GM12891 (cell line): ENCODE measurements around the gene DPH1.
A peak's percentile ranks its signal among the peaks of the same experiment; 100 is the strongest.

Experiments used
- DNase-seq: peaks from one replicate; pipeline ENCODE4 v3.0.0; 2011; ENCODE audit warnings: low spot score; ENCODE audit not compliant: insufficient read length
- FAIRE-seq: peaks from 2 replicates; lab custom pipeline; 2011; peaks lifted over from hg19 to GRCh38; lab: Jason Lieb, UNC
- PAX5 ChIP-seq: IDR thresholded peaks from 2 replicates; pipeline ENCODE4 v1.6.1; 2011; ENCODE audit warnings: low read length, moderate library complexity, mild to moderate bottlenecking; ENCODE audit not compliant: insufficient read depth, severe bottlenecking
- POLR2A ChIP-seq: IDR thresholded peaks from 2 replicates; pipeline ENCODE4 v1.6.1; 2011; ENCODE audit warnings: low read depth, low read length, control low read depth
- POLR2AphosphoS5 ChIP-seq: IDR thresholded peaks from 2 replicates; pipeline ENCODE4 v1.6.1; 2011; ENCODE audit warnings: low read depth, low read length, control low read depth
- POU2F2 ChIP-seq: IDR thresholded peaks from 2 replicates; pipeline ENCODE4 v1.6.1; 2011; ENCODE audit warnings: low read depth, mild to moderate bottlenecking, control low read depth, low read length, moderate library complexity
- SPI1 ChIP-seq: IDR thresholded peaks from 2 replicates; pipeline ENCODE4 v1.6.1; 2011; ENCODE audit warnings: low read depth, low read length, control low read depth
- TAF1 ChIP-seq: IDR thresholded peaks from 2 replicates; pipeline ENCODE4 v1.6.1; 2011; ENCODE audit warnings: low read depth, low read length, control low read depth

The DPH1 gene

DNA sequence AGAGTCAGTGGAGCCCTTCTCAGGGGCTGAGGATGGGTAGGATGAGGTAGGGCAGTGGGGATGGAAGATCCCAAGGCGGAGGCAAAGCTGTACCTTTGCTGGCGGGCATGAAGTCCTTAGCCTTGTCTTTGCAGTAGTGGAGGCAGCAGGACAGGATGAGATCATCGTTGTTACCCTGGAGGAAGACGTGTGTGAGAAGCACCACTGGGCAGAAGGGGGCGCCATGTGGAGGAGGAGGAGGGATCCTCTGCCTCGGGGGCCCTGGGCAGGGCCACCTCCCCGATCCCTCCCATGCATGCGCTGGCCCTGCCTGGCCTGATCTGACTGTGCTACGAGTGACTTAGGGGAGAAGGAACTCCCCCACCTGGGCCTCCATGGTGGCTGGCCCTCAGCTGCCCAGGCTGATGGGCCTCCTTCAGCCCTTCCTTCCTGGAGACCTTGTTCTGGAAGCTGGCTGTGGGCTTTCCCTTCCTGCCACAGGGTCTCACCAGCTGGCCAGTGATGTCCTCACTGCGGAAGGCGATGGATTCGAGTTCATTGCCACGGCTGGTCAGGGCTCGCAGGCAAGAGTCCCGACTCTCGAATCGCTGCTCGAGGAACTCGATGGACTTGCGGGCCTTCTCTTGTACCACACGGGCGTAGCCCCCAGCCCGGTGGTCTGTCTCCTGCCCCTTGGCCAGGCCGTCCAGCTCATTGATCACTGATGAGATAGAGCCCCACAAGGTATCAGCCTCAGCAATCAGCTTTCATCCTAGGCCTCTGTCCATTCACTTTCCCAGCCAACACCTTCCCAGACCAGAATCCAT is 35.2 kb downstream of the DPH1 start:
- peak; percentile 59 for DNase-seq
- TF ChIP-seq POLR2AphosphoS5 (peak; percentile 86; the same call in 1 of the 2 replicates), TAF1 (no peak), SPI1 (no peak), POU2F2 (peak; percentile 88), PAX5 (no peak), POLR2A (peak; percentile 84)
- FAIRE-seq: peak; percentile 97

DNA sequence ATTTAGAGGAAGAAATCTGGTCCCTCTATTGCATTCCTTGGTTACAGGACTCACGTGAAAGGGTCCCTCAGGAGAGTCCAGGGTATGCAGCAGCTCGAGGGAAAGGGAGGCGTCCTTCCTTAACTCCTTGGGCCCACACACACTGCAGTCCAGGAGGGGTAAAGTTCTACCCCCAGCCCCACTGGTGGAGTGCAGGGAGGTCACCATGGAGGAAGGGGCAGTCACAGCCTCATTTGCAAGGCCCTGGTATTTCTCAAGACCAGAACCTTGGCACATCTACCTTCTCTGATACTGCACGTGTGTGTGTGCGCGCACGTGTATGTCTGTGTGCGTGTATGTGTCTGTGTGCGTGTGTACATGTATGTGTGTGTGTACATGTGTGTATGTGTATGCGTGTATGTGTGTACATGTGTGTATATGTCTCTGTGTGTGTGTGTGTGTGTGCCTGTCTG is 36.0 kb downstream of the DPH1 start:
- peak; percentile 87 for FAIRE-seq

DNA sequence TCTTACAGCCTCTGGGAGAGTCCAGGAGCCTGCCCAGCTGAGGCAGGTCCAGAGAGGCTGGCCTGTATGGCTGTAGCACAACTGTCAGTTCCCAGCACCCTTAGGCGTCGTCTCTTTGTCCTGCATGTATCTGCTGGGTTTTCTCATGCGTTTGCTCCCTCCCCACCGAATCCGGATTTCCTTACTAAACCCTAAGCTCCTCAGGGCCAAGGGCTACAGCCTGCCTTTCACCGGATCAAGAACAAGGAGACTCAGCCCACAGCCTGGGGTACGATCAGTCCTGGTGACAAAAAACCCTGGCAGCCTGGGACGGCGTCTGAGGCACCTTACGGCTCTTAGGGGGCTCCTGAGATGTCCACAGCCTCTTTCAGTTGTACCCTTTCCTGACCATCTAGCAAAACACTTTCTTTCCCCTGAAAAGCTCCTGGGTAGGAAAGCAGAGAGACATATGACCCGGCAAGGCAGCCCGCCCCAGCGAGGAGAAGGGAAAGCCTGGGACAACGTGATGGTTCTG is 37.2 kb downstream of the DPH1 start:
- FAIRE-seq: no peak
- DNase-seq: no peak
- TF ChIP-seq PAX5 (no peak), POU2F2 (0 out of 2 replicates have a peak, but pooled peaks have one; percentile 23), TAF1 (no peak)

More for the DNA sequence above, 36.0 kb downstream of the DPH1 start:
- TF ChIP-seq POLR2A (peak; percentile 59), POU2F2 (no peak; the same call in 1 of the 2 replicates)
- DNase-seq: no peak

DNA sequence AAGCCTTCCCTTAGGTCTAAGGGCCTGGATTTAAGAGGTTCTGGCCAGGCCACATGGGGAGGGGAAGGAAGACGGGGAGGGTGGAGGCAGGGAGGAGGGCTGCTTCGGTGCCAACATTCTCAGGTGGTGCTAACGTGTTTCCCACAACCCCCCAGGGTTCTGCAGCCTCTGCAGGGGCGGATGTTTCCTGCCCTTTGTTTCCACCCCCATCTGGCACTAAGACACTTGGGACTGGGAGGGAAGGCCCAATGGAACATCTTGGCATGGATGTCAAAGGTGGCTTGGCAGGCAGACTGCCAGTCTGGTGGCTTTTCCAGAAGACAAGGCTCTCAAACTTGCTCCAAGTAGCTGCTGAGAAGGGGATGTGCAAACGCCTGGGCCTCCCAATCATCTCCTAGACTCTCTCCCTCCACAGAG is 37.7 kb downstream of the DPH1 start:
- no peak for TF ChIP-seq POU2F2
- TF ChIP-seq PAX5: no peak
- TF ChIP-seq POLR2AphosphoS5: no peak
- no peak for TF ChIP-seq SPI1
- TF ChIP-seq POLR2A: no peak; the same call in 1 of the 2 replicates
- TF ChIP-seq TAF1: no peak
- no peak for DNase-seq
- no peak for FAIRE-seq

DNA sequence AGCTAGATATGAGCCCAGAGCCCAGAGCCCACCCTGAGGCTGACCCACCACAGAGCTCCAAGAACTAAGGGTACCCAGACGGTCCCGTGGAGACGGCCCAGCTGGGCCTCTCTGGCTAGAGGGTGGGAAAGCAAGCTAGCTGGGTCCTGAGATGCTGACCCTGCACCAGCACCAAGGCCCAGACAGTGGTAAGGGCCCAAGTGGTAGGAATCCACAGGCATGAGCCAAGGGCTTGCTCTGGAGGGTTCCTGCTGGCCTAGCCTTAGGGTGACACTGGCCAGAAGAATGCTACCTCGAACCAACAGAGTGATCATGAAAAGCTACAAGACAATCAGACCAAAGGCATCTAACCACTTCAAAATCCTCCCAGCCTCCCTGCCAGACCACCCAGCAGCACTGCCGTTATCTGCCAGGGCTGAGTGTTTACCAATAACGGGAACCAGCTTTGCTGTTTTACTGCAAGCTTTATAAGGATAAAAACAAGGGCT is 38.1 kb downstream of the DPH1 start:
- TF ChIP-seq SPI1 (no peak), POLR2A (no peak), POU2F2 (no peak), PAX5 (no peak)
- FAIRE-seq: peak; percentile 45
- DNase-seq: no peak

DNA sequence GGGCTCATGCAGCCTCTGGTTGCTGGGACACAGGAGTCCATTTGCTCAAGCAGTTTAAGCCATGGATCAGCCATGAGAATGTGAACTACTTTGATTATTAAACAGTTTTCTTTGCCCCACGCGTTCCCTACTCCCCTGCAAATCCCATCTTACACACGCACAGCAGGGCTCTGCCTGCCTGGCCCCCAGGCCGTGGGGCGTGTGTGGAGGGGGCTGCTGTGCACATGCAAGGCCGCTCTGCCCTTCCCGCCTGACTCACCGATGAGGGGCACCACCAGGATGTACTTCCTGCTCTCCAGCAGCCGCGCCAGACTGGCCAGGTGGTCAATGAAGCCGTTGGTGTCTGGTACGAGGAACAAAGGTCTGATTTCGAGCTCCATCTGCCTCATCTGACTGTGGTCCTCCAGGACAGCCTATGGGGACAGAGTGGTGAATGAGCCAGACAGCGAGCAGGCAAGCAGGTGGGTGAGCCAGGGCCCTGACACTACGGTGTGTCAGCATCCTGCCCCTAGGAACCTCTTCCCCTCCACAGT is 38.6 kb downstream of the DPH1 start:
- FAIRE-seq (peak; percentile 94), DNase-seq (no peak)
- TF ChIP-seq SPI1: no peak
- TF ChIP-seq PAX5: no peak
- TF ChIP-seq POU2F2: no peak
- 0 out of 2 replicates have a peak, but pooled peaks have one; percentile 35 for TF ChIP-seq POLR2A
- TF ChIP-seq POLR2AphosphoS5: no peak; the same call in 1 of the 2 replicates
- TF ChIP-seq TAF1: no peak

DNA sequence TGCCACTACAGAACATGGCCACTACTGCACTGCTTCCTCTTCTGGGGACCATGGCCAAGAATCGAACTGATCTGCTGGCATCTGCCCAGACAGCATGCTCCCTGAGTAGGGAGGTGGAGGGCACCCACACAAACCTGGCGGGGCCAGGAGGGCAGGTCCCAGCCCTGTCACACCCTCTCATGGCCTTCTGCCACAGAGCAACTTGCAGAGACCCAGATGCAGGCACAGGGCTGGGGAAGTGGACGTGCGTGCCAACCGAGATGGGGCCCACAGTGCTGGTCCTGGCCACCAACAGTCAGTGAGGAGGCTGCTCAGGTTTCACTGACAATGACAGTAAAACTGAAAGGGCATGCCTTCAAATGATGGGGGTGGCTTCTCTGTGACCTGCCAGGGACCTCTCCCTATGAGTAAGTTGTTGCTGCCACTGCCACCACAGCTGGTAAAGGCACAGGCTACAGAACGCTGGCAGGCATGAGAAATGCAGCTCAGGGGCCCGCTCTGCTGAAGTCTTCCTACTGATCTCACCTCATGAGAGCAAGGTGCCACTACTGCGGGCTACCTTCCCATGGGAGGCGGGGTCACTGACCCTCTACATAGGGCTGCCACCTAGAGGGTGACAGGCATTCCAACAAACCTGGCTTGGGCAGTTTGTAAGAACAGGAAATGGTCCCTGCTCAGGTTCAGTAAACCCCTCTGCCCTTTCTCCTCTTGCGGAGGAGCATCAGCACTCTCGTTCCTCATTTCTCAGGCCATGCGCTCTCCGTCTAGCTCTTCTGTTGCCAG is 40.5 kb downstream of the DPH1 start:
- TF ChIP-seq POLR2AphosphoS5: peak; percentile 66
- peak; percentile 63 for TF ChIP-seq PAX5
- TF ChIP-seq POU2F2: peak; percentile 92
- TF ChIP-seq TAF1: 0 out of 2 replicates have a peak, but pooled peaks have one; percentile 26
- TF ChIP-seq POLR2A: peak; percentile 52
- TF ChIP-seq SPI1: peak; percentile 75
- peak; percentile 63 for DNase-seq
- FAIRE-seq: peak; percentile 97

DNA sequence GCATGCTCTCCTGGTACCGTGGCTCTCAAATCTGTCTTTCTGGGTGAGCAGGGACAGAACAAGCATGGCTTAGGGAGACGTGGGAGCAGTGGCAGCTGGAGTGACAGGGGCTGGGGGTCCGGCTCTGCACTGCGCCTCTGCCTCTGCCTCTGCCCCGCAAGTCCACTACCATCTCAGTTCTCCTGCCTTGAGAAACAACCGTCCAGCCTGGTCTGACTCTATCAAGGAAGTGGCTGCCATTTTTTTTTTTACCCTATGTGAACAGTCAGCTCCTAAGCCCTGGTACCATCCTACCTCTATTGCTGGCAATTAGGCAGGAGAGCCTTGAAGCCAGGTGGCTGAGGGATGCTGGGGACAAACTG is 41.1 kb downstream of the DPH1 start:
- TF ChIP-seq SPI1 (no peak), TAF1 (no peak), POU2F2 (no peak), POLR2AphosphoS5 (no peak), PAX5 (no peak)
- DNase-seq: no peak
- FAIRE-seq: no peak

DNA sequence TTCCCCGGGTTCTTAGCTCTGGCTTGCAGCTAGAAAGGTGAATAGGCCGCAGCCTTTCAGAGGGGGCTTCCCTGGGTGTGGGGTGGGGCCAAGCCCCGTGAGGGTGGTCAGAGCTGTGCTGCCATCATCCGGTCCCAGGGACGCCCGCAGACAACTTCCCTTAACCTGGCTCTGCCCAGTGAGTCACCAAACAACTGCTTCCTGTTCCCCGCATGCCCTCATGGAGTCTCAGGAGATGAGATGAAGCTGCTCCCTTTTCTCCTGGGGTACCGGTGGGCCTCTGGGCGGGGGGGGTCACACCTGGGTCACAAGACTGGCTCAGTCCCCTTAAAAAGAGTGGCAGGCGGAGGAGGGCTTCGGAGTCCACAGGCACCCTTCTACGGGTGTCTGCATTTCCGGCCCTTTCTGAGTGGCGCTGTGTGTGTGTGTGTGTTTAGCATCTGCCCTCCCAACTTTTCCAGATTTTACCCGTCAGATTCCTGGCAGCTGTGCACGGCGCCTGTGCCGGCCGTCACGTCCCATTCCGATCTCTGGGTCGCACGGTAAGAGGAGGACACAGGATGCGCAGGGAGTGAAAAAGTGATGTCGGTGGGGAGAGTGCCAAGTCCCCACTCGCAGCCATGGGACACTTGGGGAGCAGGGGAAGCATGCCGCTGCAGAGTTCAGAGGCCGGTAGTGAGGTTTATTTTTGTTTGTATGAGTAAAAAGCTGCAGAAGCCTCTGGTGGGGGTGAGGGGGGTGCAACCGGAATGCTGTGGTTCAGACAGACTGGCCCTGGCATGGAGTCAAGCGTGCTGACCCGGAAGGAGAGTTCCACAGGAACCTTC is 41.7 kb downstream of the DPH1 start:
- no peak for TF ChIP-seq TAF1
- no peak for FAIRE-seq
- no peak for DNase-seq
